GM19467 (cell line): Measurements from ENCODE around the gene CGNL1.

Experiments used
- ATAC-seq: cut with Tn5 transposase; IDR thresholded peaks from one replicate; pipeline ENCODE4 v1.9.1; 2021; ENCODE audit warnings: mild to moderate bottlenecking, moderate library complexity; ENCODE audit not compliant: unreplicated experiment

Gene CGNL1

GRCh38 chr15:57494581-57494980 lies 118.3 kb downstream of the CGNL1 start:
- ATAC-seq: no peak

GRCh38 chr15:57495041-57495440 lies 118.7 kb downstream of the CGNL1 start:
- no peak for ATAC-seq

- ATAC-seq: no peak
These were observed 119.4 kb downstream of the CGNL1 start for GRCh38 chr15:57495554-57496165.

GRCh38 chr15:57496594-57496945 lies 120.3 kb downstream of the CGNL1 start:
- no peak for ATAC-seq

- no peak for ATAC-seq
These were observed 120.9 kb downstream of the CGNL1 start for GRCh38 chr15:57496946-57497869.

- ATAC-seq: no peak
These were observed 124.0 kb downstream of the CGNL1 start for GRCh38 chr15:57500256-57500655.

- no peak for ATAC-seq
These were observed 124.8 kb downstream of the CGNL1 start for GRCh38 chr15:57500979-57501576.

- no peak for ATAC-seq
These were observed 125.8 kb downstream of the CGNL1 start for GRCh38 chr15:57502116-57502515.

GRCh38 chr15:57503051-57503702 lies 126.9 kb downstream of the CGNL1 start:
- no peak for ATAC-seq

GRCh38 chr15:57503911-57504598 lies 127.8 kb downstream of the CGNL1 start:
- ATAC-seq: no peak

- no peak for ATAC-seq
These were observed 128.3 kb downstream of the CGNL1 start for GRCh38 chr15:57504599-57504940.

- ATAC-seq: no peak
These were observed 128.9 kb downstream of the CGNL1 start for GRCh38 chr15:57505056-57505715.

- no peak for ATAC-seq
These were observed 129.7 kb downstream of the CGNL1 start for GRCh38 chr15:57505949-57506391.

GRCh38 chr15:57506422-57506821 lies 130.1 kb downstream of the CGNL1 start:
- ATAC-seq: no peak

- no peak for ATAC-seq
These were observed 130.8 kb downstream of the CGNL1 start for GRCh38 chr15:57507111-57507510.

GRCh38 chr15:57509126-57509525 lies 132.8 kb downstream of the CGNL1 start:
- ATAC-seq: no peak

GRCh38 chr15:57509965-57510364 lies 133.7 kb downstream of the CGNL1 start:
- ATAC-seq: no peak

- no peak for ATAC-seq
These were observed 134.3 kb downstream of the CGNL1 start for GRCh38 chr15:57510647-57511046.

GRCh38 chr15:57516327-57517029 lies 140.2 kb downstream of the CGNL1 start:
- ATAC-seq: no peak
